K562 (cell line): ENCODE data around the gene BSN. TPM values are rescaled to one million over a fixed set of nuclear protein-coding genes. Genes with fewer than 3 reads are reported as not detected.

Experiments used
- CXXC5 ChIP-seq: fragments of 250-450 bp; sonication (Bioruptor Pico); IDR thresholded peaks from 2 replicates; pipeline ENCODE4 v1.8.0; 2022; ENCODE audit warnings: inconsistent platforms, mild to moderate bottlenecking, moderate library complexity
- E2F3 ChIP-seq: fragments of 250-450 bp; sonication (Bioruptor Pico); IDR thresholded peaks from 2 replicates; pipeline ENCODE4 v1.4.0; 2020; ENCODE audit warnings: mild to moderate bottlenecking
- HDAC1 ChIP-seq, 2 experiments: fragments of 450-650 bp; IDR thresholded peaks; 2 replicates each; pipeline ENCODE4 v1.6.1; 2016 to 2017; ENCODE audit warnings: inconsistent platforms in 1 of 2, mild to moderate bottlenecking in 1 of 2, moderate library complexity in 1 of 2
- MECOM ChIP-seq: fragments of 250-450 bp; sonication (Bioruptor Pico); IDR thresholded peaks from 2 replicates; pipeline ENCODE4 v1.8.0; 2022; ENCODE audit warnings: inconsistent platforms
- MGA ChIP-seq: fragments of 450-650 bp; IDR thresholded peaks from 2 replicates; pipeline ENCODE4 v1.6.1; 2016; ENCODE audit warnings: mild to moderate bottlenecking, moderate library complexity
- NELFE ChIP-seq: IDR thresholded peaks from 2 replicates; pipeline ENCODE4 v1.6.1; 2011; ENCODE audit warnings: mild to moderate bottlenecking; ENCODE audit not compliant: insufficient read depth, insufficient read length
- POLR2AphosphoS2 ChIP-seq: IDR thresholded peaks from 2 replicates; pipeline ENCODE4 v1.6.1; 2012; ENCODE audit warnings: low read length, improper control_type of control experiment
- RBFOX2 ChIP-seq: fragments of 200-400 bp; formaldehyde crosslinking; IDR thresholded peaks from 2 replicates; pipeline ENCODE4 v1.6.1; 2017; ENCODE audit warnings: low read depth, mild to moderate bottlenecking, low read length, moderate library complexity
- polyA plus RNA-seq, 8 experiments: library from polyadenylated mRNA; depleted of rRNA in 4 of 8; stranded (reverse) in 5 of 8; unstranded in 3 of 8; fragments of >200 nt; fragmentation: Nextera tagmentation in 2 of 8; fragmentation: Illumina TruSeq in 1 of 8; extraction: Ambion mirVana in 2 of 8; extraction: Trizol in 1 of 8; gene quantifications; 2 replicates each; pipeline versions ENCODE4 v1.2.1 to v1.2.3, GENCODE V29; 2011 to 2014; ENCODE audit warnings: inconsistent platforms in 1 of 8, missing spikeins in 1 of 8
- total RNA-seq, 7 experiments: library from RNA; depleted of rRNA in 6 of 7; stranded (reverse); fragments of >200 nt in 6 of 7; fragmentation: Illumina TruSeq in 2 of 7; extraction: Trizol in 2 of 7; gene quantifications; 2 replicates each; pipeline versions ENCODE4 v1.2.1 to v1.2.3, GENCODE V29; 2011 to 2021; ENCODE audit warnings: low replicate concordance in 1 of 7

The BSN gene
- total and polyA plus RNA-seq, 9 of the 15 experiments (the other 6 are each of a cell fraction or from before 2014, with no cell fraction given) = 0.03 to 1.5 (median 0.29) TPM

- TF ChIP-seq MGA = peak; percentile 87
- no peak for TF ChIP-seq MECOM (CRISPR knock-in tag)
- TF ChIP-seq HDAC1 (IDR thresholded peaks at IDR 0.05) = peak in 1 of 2 experiments; percentile 52; a peak in 2 of 4 replicates
- TF ChIP-seq POLR2AphosphoS2 = no peak
- no peak for TF ChIP-seq E2F3 (CRISPR knock-in tag)
- peak; percentile 57 for TF ChIP-seq CXXC5 (CRISPR knock-in tag)
- no peak for TF ChIP-seq NELFE
- peak; percentile 92 for TF ChIP-seq RBFOX2
These were observed 119.6 kb downstream of the BSN start, which contains the start of gene APEH (continued) for GRCh38 chr3:49673715-49674496.
